ENCODE data around the gene UNKL. TPM values are rescaled to one million over a fixed set of nuclear protein-coding genes. Genes with fewer than 3 reads are reported as not detected.

The UNKL gene
- total RNA-seq, 1 experiment from 2014 or later = 31.6 TPM

- no peak for DNase-seq (ENCODE audit: low spot score)
Measured at GRCh38 chr16:1401061-1401757, 13.3 kb downstream of the UNKL start.

GRCh38 chr16:1398826-1399581 is 15.5 kb downstream of the UNKL start:
- no peak for DNase-seq (ENCODE audit: low spot score)

GRCh38 chr16:1398351-1398750 is 16.2 kb downstream of the UNKL start:
- DNase-seq (ENCODE audit: low spot score) = no peak

GRCh38 chr16:1397779-1398178 is 16.7 kb downstream of the UNKL start:
- no peak for DNase-seq (ENCODE audit: low spot score)

DNA sequence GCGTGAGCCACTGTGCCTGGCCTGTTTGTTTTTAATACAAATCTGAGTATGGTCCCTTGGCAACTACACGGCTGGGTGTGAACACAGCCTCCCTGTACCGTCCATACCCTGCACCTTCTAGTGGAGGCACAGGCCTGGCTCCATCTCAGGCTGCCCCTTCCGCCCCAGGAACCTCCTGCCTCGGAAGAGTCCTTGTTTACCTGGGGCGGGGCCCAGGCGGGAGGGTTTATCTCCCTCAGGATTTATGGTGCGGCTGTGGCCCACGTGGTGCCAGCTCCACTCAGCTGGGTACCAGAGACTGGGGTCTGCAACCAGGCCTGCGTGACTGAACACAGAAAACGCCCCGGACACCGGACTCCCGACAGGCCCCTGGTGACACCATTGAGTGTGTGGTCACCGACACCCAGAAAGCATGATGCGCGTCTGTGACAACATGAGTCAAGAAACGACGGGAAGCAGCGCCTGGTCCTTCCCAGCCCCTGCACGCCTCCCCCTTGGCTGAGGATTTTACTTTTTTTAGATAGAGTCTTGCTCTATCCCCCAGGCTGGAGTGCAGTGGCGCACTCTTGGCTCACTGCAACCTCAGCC is 19.0 kb downstream of the UNKL start:
- DNase-seq (ENCODE audit: low spot score) = no peak

GRCh38 chr16:1394367-1394951 is 20.0 kb downstream of the UNKL start:
- DNase-seq (ENCODE audit: low spot score) = no peak

- DNase-seq (ENCODE audit: low spot score) = no peak
Measured at GRCh38 chr16:1393613-1394176, 20.8 kb downstream of the UNKL start.

DNA sequence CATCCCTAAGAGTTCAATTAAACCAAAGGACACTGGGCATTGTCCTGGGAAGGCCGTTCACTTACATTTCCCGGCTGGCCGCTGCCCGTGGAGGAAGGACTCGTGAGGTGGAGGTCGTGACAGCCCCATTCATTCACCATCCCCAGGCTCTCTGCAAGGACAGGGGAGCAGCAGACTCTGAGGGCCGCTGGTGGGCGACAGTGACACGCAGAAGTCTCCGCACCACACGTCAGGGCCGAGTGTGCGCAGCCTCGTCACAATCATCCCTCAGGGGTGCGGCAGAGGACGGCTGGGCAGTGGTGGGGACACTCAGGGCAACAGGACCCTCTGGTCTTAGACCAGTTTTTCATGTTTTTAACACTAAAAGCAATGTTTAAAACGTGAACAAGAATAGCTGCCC is 21.7 kb downstream of the UNKL start:
- no peak for DNase-seq (ENCODE audit: low spot score)

DNA sequence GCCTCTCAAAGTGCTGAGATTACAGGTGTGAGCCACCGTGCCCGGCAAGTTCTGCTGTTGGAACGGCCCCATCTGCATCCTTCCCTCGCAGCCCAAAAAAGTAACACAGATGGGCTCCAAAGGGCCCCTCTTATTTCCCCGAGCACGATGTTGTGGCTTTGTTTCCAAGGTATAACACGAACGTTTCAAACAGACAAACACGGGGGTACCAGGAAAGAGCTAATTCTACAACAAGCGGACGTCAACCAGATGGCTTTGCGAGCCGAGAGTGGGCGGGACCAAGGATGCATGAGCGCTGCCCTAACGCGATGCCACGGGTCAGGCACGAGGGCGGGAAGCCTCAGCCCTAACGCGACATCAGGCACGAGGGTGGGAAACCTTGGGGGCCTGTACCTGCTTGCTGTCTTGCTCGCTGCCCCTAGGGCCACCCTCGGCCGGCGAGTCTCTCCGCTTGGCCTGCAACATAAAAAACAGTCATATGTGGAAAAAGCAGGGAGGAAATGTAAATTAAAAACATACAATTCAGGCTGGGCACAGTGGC is 24.2 kb downstream of the UNKL start:
- no peak for DNase-seq (ENCODE audit: low spot score)

GRCh38 chr16:1389762-1390161 is 24.7 kb downstream of the UNKL start:
- DNase-seq (ENCODE audit: low spot score) = no peak

DNA sequence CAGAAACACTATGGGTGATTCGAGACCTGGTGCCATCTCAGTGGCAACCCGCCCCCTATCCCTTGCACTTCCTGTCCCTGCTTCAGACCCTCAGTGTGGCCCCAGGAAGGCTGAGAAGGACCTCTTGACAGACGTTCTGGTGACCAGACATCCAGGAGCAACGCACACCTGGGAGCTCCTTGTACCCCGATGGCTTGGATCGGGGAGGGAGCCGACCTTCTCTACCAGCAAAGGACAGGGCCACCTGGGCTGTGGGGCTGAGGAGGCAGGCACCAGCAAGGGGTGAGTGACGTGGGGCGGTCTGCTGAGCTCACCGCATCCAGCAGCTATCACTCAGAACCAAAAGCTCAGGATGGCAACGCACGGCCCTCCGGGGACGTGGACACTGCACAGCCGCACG is 27.2 kb downstream of the UNKL start:
- DNase-seq (ENCODE audit: low spot score) = no peak

DNA sequence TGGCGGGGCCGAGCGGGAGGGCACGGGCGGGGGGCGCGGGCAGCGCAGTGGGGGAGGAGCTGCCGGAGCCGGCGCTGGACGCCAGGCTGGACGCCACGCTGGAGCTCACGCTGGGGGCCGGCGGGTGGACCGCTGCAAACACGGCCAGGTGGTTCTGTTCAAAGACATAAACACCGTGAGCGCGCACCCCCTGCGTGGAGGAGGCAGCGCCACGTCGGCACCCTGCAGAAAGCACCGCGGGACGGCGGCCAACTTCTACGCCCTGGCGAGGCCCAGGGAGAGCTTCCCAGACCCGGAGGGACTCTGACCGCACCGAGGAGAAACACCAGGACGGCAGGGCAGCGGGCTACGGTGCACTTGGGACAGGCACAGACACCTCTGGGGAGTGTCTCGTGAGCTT is 29.3 kb downstream of the UNKL start:
- no peak for DNase-seq (ENCODE audit: low spot score)

- no peak for DNase-seq (ENCODE audit: low spot score)
Measured at GRCh38 chr16:1383556-1383955, 30.9 kb downstream of the UNKL start.

GRCh38 chr16:1381612-1382406 is 32.7 kb downstream of the UNKL start:
- DNase-seq (ENCODE audit: low spot score) = no peak

DNA sequence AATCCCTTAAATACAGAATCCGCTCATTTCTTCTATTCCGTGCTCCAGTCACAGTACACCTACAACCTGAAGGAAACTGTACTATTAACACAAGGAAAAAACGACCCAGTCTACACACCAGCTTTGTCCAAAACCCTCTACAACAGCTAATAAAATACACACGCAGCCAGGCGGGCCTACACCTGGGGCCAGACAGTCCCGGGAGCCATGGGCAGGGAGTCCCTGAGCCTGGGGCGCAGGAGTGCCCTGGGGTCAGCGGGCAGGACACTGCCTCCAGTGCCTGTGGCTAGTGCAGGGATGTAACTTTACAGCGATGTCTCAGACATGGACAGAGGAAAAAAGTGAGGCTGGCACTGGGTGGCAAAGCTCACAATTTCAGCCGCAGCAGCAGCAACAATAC is 34.3 kb downstream of the UNKL start:
- no peak for DNase-seq (ENCODE audit: low spot score)

GRCh38 chr16:1379304-1380076 is 35.0 kb downstream of the UNKL start:
- peak; percentile 29 for DNase-seq (ENCODE audit: low spot score)

- peak; percentile 66 for DNase-seq (ENCODE audit: low spot score)
Measured at GRCh38 chr16:1378804-1379303, 35.6 kb downstream of the UNKL start.

DNA sequence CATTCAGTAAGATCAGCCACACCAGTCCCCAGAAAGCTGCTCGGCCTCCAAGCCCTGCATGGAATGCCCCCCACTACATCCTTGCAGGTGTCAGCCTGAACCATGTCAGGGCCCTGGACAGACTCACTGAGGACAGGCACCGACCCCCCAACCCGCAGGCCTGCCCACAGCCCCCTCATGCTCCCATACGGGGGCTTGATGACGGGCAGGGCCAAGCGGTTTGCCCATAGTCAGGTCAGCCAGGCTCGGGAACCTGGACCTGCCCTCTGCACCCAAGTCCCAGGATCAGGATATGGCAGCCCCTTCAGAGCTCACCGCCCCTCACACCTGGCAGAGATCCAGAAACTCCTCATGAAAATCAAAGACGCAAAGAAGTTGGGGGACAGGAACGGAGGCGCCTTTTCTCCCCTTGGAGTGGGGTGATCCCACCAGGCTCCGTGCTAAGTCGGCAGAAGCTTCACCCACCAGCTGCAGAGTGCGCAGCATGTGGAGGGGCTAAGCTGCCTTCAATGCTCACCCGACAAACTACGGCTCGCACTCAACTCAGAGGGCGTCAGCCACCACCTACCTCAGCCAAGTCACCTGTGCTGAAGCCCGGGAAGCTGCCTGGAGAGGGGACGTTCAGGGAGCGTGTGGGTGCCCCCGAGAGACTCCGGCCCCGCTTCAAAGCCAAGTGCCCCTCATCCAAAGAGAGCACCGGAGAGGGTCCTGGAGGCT is 36.3 kb downstream of the UNKL start:
- no peak for DNase-seq (ENCODE audit: low spot score)

DNA sequence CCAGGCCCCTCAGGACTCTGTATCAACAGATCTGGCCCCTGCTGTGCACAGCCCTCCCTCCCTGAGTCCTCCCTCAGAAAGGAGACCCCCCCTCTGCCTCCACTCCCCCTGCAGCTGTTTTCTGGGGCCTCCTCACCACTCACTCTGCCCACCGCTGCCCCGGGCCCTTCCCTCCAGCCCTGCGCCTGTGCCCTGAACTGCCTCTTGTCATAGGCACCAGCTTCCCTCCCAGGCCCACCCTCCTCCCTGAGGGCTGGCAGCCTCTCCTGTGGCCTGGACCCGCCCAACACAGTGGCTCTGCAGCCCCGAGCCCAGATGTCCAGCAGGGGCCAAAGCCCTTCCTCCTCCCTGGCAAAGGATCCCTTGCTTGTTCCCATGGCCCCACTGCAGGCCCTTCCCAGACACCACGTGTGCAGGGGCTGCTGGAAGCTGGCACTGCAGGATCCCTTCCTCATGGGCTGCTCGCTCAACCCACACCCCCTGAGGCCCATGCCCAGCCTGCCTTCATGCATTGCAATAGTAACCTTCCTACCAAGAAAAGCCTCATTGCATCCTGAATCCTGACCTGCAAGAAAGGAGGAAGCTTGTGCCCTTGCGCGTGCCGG is 37.0 kb downstream of the UNKL start:
- no peak for DNase-seq (ENCODE audit: low spot score)

All from A172 (cell line).